ENCODE measurements around the gene DNAI2.

GRCh38 chr17:74325743-74326379 lies 51.8 kb downstream of the DNAI2 start, which contains the start of gene KIF19:
- TF ChIP-seq CTCF (IDR thresholded peaks at IDR 0.05; ENCODE audit: borderline replicate concordance, extremely low read depth, low read length, poor library complexity, severe bottlenecking) (no peak), EZH2 (IDR thresholded peaks at IDR 0.05; ENCODE audit: borderline replicate concordance, low read depth, low read length, severe bottlenecking) (no peak)

Measured in DND-41 (cell line).